ENCODE results near the gene CPA1. TPM values are rescaled to one million over a fixed set of nuclear protein-coding genes. Genes with fewer than 3 reads are reported as not detected.

The CPA1 gene
- total and polyA plus RNA-seq, 5 donors from 2014 or later, result 0.25 TPM; not detected in 4

GRCh38 chr7:130430841-130431666 lies 50.8 kb downstream of the CPA1 start:
- H3K27me3 ChIP-seq (ENCODE audit: control insufficient read depth, insufficient read depth, low read length), result no peaks in the 10 kb centered on the region
- H3K4me1 Mint-ChIP-seq, result peaks cover 9 to 21% (median 16%) of the 10 kb centered on the region in 4 donors
- ATAC-seq (ENCODE audit: low read depth in 2 of 2) (no peak), DNase-seq (no peak)
- no peak overlapping the region for H3K4me3 Mint-ChIP-seq
- H3K9me3 Mint-ChIP-seq, result no peaks in the 10 kb centered on the region
- no peaks in the 10 kb centered on the region for H3K36me3 ChIP-seq (ENCODE audit: control insufficient read depth, insufficient read depth, low read length)
- H3K27me3 Mint-ChIP-seq, result no peaks in the 10 kb centered on the region
- H3K36me3 Mint-ChIP-seq, result peaks cover 5% of the 10 kb centered on the region
- no peak overlapping the region for H3K27ac Mint-ChIP-seq
- no peak overlapping the region for H3K4me3 ChIP-seq (ENCODE audit: low read depth, low read length)
- no peaks in the 10 kb centered on the region for H3K4me1 ChIP-seq (ENCODE audit: control insufficient read depth, insufficient read depth, low read length, poor library complexity, severe bottlenecking)
- H3K9me3 ChIP-seq (ENCODE audit: control insufficient read depth in 2 of 2, low read length in 2 of 2), result no peaks in the 10 kb centered on the region
- no peak overlapping the region for H3K27ac ChIP-seq (ENCODE audit: insufficient read depth, low read length, poor library complexity, severe bottlenecking)

DNA sequence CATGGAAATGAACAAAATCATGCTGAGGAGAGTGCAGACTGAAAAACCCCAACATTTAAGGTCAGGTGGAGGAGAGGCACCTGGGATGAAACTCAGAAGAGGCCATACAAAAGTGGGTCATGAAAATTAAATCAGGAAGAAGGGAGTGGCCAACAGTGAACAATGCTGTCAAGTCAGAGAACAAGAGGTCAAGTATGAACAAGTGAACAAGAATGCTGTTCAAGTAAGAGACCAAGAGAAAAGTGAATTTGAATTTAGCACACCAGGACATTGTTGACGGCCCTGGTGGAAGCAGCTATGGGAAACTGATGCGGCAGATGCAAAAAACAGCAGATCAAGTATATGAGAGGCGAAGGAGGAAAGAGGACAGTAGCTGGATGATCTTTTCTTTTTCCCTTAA lies 52.6 kb downstream of the CPA1 start:
- Mint-ChIP-seq H3K27me3 (no peaks in the 10 kb centered on the region), H3K27ac (no peak overlapping the region), H3K9me3 (peaks cover 0 to under 1% (median 0%) of the 10 kb centered on the region in 7 donors), H3K36me3 (peaks cover 6% of the 10 kb centered on the region), H3K4me1 (peaks cover 9 to 26% (median 14%) of the 10 kb centered on the region in 4 donors), H3K4me3 (no peak overlapping the region)
- no peak overlapping the region for H3K4me3 ChIP-seq (ENCODE audit: low read depth, low read length)
- ATAC-seq (ENCODE audit: low read depth in 2 of 2), result no peak
- no peaks in the 10 kb centered on the region for H3K36me3 ChIP-seq (ENCODE audit: control insufficient read depth, insufficient read depth, low read length)
- no peak overlapping the region for H3K27ac ChIP-seq (ENCODE audit: insufficient read depth, low read length, poor library complexity, severe bottlenecking)
- H3K9me3 ChIP-seq (ENCODE audit: control insufficient read depth in 2 of 2, low read length in 2 of 2), result no peaks in the 10 kb centered on the region
- no peak for DNase-seq
- H3K27me3 ChIP-seq (ENCODE audit: control insufficient read depth, insufficient read depth, low read length), result no peaks in the 10 kb centered on the region
- H3K4me1 ChIP-seq (ENCODE audit: control insufficient read depth, insufficient read depth, low read length, poor library complexity, severe bottlenecking), result no peaks in the 10 kb centered on the region

DNA sequence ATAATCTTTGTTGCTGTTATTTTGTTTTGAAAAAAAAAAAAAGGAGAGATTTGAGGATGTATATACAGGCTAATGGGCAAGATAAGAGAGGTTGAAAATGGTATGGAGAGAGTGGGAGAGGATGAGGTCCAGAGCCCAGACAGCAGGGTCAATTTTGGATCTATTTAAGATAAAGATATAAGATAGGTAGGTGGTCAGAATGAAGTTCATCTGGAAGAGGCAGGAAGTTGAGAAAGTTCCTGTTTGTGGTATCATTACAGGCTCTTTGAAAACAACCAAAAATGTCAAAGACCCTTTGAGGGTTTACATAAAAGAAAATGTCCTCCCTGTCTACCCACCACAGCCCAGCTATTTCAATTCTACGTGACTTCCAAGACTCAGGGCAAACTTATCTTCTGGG lies 53.0 kb downstream of the CPA1 start:
- ATAC-seq (ENCODE audit: low read depth in 2 of 2) (no peak), DNase-seq (no peak)
- peaks cover 8% of the 10 kb centered on the region for H3K36me3 Mint-ChIP-seq
- H3K27ac Mint-ChIP-seq, result no peak overlapping the region
- Histone ChIP-seq H3K27me3 (ENCODE audit: control insufficient read depth, insufficient read depth, low read length) (no peaks in the 10 kb centered on the region), H3K36me3 (ENCODE audit: control insufficient read depth, insufficient read depth, low read length) (no peaks in the 10 kb centered on the region), H3K27ac (ENCODE audit: insufficient read depth, low read length, poor library complexity, severe bottlenecking) (no peak overlapping the region), H3K4me3 (ENCODE audit: low read depth, low read length) (peak overlapping the region; percentile 4), H3K4me1 (ENCODE audit: control insufficient read depth, insufficient read depth, low read length, poor library complexity, severe bottlenecking) (no peaks in the 10 kb centered on the region), H3K9me3 (ENCODE audit: control insufficient read depth in 2 of 2, low read length in 2 of 2) (no peaks in the 10 kb centered on the region)
- H3K4me3 Mint-ChIP-seq, result no peak overlapping the region
- H3K27me3 Mint-ChIP-seq, result no peaks in the 10 kb centered on the region
- H3K4me1 Mint-ChIP-seq, result peaks cover 9 to 29% (median 14%) of the 10 kb centered on the region in 4 donors
- H3K9me3 Mint-ChIP-seq, result peaks cover 0 to 2% (median 0%) of the 10 kb centered on the region in 7 donors

DNA sequence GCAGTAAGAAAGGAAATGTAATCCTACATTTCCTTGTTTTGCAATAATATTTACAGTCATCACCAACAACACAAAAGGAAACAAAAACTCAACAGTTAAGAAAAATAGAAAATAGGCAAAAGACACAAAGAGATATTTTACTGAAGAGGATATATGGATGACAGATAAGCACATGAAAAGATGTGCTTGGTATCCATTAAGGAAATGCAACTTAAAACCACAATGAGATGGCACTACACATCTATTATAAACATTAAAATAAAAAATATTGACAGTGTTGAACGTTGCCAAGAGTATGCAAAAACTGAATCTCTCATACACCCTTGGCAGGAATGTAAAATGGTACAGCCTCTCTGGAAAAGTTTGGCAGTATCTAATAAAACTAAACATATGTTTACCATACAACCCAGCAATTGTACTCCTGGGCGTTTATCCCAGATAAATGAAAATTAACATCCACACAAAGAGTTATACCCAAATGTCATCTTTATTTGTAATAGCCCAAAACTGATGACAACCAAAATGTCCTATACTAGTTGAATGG lies 55.1 kb downstream of the CPA1 start:
- Mint-ChIP-seq H3K27me3 (no peaks in the 10 kb centered on the region), H3K27ac (no peak overlapping the region), H3K36me3 (peaks cover 3% of the 10 kb centered on the region), H3K4me1 (peaks cover 9 to 40% (median 13%) of the 10 kb centered on the region in 4 donors), H3K4me3 (peak overlapping the region in 1 of 4 donors; percentile 28), H3K9me3 (peaks cover 0 to 2% (median 0%) of the 10 kb centered on the region in 7 donors)
- no peaks in the 10 kb centered on the region for H3K27me3 ChIP-seq (ENCODE audit: control insufficient read depth, insufficient read depth, low read length)
- peaks cover 4% of the 10 kb centered on the region for H3K4me1 ChIP-seq (ENCODE audit: control insufficient read depth, insufficient read depth, low read length, poor library complexity, severe bottlenecking)
- H3K27ac ChIP-seq (ENCODE audit: insufficient read depth, low read length, poor library complexity, severe bottlenecking), result no peak overlapping the region
- DNase-seq (no peak), ATAC-seq (ENCODE audit: low read depth in 2 of 2) (no peak)
- H3K9me3 ChIP-seq (ENCODE audit: control insufficient read depth in 2 of 2, low read length in 2 of 2), result no peaks in the 10 kb centered on the region
- no peak overlapping the region for H3K4me3 ChIP-seq (ENCODE audit: low read depth, low read length)
- no peaks in the 10 kb centered on the region for H3K36me3 ChIP-seq (ENCODE audit: control insufficient read depth, insufficient read depth, low read length)

- no peak overlapping the region for H3K4me3 ChIP-seq (ENCODE audit: low read depth, low read length)
- peaks cover 7% of the 10 kb centered on the region for H3K4me1 ChIP-seq (ENCODE audit: control insufficient read depth, insufficient read depth, low read length, poor library complexity, severe bottlenecking)
- no peaks in the 10 kb centered on the region for H3K27me3 Mint-ChIP-seq
- no peak overlapping the region for H3K27ac ChIP-seq (ENCODE audit: insufficient read depth, low read length, poor library complexity, severe bottlenecking)
- peaks cover 9 to 47% (median 18%) of the 10 kb centered on the region in 4 donors for H3K4me1 Mint-ChIP-seq
- no peaks in the 10 kb centered on the region for H3K36me3 ChIP-seq (ENCODE audit: control insufficient read depth, insufficient read depth, low read length)
- no peak for DNase-seq
- ATAC-seq (ENCODE audit: low read depth in 2 of 2), result no peak
- no peak overlapping the region for H3K27ac Mint-ChIP-seq
- H3K9me3 ChIP-seq (ENCODE audit: control insufficient read depth in 2 of 2, low read length in 2 of 2), result no peaks in the 10 kb centered on the region
- peaks cover 3% of the 10 kb centered on the region for H3K36me3 Mint-ChIP-seq
- peaks cover 0 to 2% (median 0%) of the 10 kb centered on the region in 7 donors for H3K9me3 Mint-ChIP-seq
- H3K27me3 ChIP-seq (ENCODE audit: control insufficient read depth, insufficient read depth, low read length), result no peaks in the 10 kb centered on the region
- H3K4me3 Mint-ChIP-seq, result peak overlapping the region in 2 of 4 donors; percentile 11 to 84
Measured at GRCh38 chr7:130436253-130436652, 56.0 kb downstream of the CPA1 start.

Other genes with a start within 250 kb of the CPA1 start
- 27.5 TPM for gene TMEM209, start 175.1 kb upstream of the CPA1 start, total RNA-seq
- gene TMEM209, start 175.1 kb upstream of the CPA1 start, polyA plus RNA-seq, result 10 to 100 TPM; 41.3 to 57.9 (median 47.3) TPM
- not detected for gene SSMEM1, start 172.6 kb upstream of the CPA1 start, total RNA-seq
- gene SSMEM1, start 172.6 kb upstream of the CPA1 start, polyA plus RNA-seq, result not detected
- not detected for gene CPA2, start 113.6 kb upstream of the CPA1 start, total RNA-seq
- not detected for gene CPA2, start 113.6 kb upstream of the CPA1 start, polyA plus RNA-seq
- gene CPA4, start 87.3 kb upstream of the CPA1 start, total RNA-seq, result not detected
- gene CPA4, start 87.3 kb upstream of the CPA1 start, polyA plus RNA-seq, result not detected
- gene CPA5, start 35.7 kb upstream of the CPA1 start, total RNA-seq, result 4.3 TPM
- gene CPA5, start 35.7 kb upstream of the CPA1 start, polyA plus RNA-seq, result 10 to 100 TPM; 23.6 to 86.2 (median 61.0) TPM
- 4.1 TPM for gene CEP41, start 60.5 kb downstream of the CPA1 start, total RNA-seq
- 10 to 100 TPM; 12.7 to 22.0 (median 14.5) TPM for gene CEP41, start 60.5 kb downstream of the CPA1 start, polyA plus RNA-seq
- 3.8 TPM for gene MEST, start 111.6 kb downstream of the CPA1 start, total RNA-seq
- 1 to 10 TPM; 1.8 to 3.1 (median 2.2) TPM for gene MEST, start 111.6 kb downstream of the CPA1 start, polyA plus RNA-seq